Epithelial cell of prostate (primary cell): Measurements from ENCODE around the gene KRTAP5-8.
"Not testable (repeated sequence)": the region's sequence is repeated elsewhere in the genome, so short reads cannot be mapped to it uniquely, and the experiment has no call there.

Experiments
- DNase-seq: peaks from one replicate; pipeline ENCODE4 v3.0.0-alpha.2; 2011; ENCODE audit warnings: low read depth, low spot score
- H3K27ac ChIP-seq: fragments of 450-650 bp; 2 replicates; pipeline ENCODE4 v1.5.1; 2017; ENCODE audit warnings: mild to moderate bottlenecking

KRTAP5-8 gene

DNA sequence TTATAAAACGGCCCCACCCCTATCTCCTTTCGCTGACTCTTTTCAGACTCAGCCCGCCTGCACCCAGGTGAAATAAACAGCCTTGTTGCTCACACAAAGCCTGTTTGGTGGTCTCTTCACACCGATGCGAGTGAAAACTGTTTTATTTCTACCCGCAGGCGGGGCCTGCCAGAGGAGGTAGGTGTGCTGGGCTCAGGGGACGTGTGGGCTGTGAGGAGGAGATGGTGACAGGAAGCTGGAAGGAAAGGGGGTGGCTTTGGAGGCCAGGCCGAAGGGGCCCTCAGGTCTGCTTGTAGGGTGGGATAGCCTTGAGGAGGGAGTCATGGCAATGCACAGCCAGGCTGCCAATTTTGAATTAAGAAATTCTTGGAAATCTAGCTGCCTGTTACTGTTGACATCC lies 32.0 kb upstream of the KRTAP5-8 start:
- H3K27ac ChIP-seq: no peak overlapping the region
- no peak for DNase-seq

- DNase-seq: no peak
- H3K27ac ChIP-seq: no peak overlapping the region
Measured at GRCh38 chr11:71507102-71507501, 30.7 kb upstream of the KRTAP5-8 start.

DNA sequence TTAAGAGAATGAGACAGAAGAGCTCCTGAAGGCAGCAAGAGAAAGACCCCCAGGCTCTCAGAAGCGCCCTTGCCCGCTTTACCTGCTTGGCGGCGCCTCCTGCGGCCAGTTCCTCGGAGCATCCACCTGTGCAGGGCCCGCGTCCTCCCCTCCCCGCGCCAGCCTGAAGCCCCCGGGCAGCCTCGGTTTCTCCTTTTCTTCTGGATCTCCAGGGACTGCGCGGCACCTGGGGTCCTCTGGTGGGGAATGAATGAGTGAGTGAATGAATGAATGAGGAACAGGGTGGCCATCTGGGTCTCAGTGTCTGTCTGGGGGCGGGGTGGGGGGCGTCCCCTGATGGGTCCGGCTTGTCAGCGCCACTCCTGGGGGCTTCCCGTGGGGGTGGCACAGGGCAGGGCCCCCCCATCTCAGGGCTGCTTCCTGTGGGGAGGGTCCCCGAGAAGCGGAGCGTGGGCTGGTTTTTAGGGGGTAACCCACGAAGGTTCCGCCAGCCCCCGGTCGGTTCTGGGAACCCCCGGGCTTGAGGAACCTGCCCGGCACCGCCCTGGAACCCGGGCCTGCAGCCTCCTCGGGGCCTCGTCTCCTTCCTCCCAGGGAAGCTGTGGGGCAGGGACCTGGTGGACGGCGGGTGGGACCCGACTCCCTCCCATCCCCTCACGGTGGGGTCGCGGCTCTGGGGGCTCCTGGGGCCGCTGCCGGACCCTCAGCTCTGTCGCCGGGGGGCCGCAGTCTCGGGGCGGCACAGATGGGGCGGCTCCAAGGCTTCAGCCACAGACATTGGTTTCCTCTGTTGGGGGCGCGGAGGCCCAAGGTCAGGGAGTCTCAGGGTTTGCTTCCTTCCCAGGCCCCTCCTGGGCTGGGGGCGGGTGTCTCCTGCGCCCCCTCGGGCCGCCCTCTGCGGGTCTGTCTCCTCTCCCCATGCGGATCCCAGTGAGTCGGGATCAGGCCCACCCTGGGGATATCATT lies 19.0 kb upstream of the KRTAP5-8 start:
- DNase-seq: no peak
- no peak overlapping the region for H3K27ac ChIP-seq

GRCh38 chr11:71519546-71519945 lies 18.3 kb upstream of the KRTAP5-8 start:
- no peak for DNase-seq
- H3K27ac ChIP-seq: no peak overlapping the region

- DNase-seq: no peak
Measured at GRCh38 chr11:71525188-71525937, 12.5 kb upstream of the KRTAP5-8 start.

DNA sequence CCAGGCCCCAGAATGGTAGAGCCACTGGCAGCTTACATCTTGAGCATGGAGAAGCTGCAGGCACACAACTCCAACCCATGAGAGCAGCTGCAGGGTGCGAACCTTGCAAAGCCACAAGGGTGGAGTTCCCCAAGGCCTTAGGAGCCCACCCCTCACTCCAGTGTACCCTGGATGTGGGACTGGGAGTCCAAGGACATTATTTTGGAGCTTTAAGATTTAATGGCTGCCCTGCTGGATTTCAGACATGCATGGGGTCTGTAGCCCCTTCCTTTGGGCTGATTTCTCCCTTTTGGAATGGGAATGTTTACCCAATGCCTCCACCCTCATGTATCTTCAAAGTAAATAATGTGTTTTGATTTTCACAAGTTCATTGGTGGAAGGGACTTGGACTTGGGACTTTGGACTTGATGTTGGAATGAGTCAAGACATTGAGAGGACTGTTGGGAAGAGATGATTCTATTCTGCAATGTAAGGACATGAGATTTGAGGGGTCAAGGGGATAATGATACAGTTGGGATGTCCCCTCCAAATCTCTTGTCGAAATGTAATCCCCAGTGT lies 11.8 kb upstream of the KRTAP5-8 start:
- no peak overlapping the region for H3K27ac ChIP-seq
- no peak for DNase-seq

More at GRCh38 chr11:71525188-71525937, 12.5 kb upstream of the KRTAP5-8 start:
- H3K27ac ChIP-seq: no peak overlapping the region

- H3K27ac ChIP-seq, DNase-seq: not testable (repeated sequence)
Measured at GRCh38 chr11:71526796-71527575, 10.8 kb upstream of the KRTAP5-8 start, which contains the start of gene KRTAP5-7. Gene KRTAP5-7 (plus strand): TSS chr11:71527267. CDS start chr11:71527301, 34 bp downstream.

- H3K27ac ChIP-seq: no peak overlapping the region
- DNase-seq: no peak
Measured at GRCh38 chr11:71527576-71528210, 10.1 kb upstream of the KRTAP5-8 start.

GRCh38 chr11:71530602-71531001 lies 7.2 kb upstream of the KRTAP5-8 start:
- no peak for DNase-seq

GRCh38 chr11:71532036-71532610 lies 5.7 kb upstream of the KRTAP5-8 start:
- DNase-seq: no peak
- no peak overlapping the region for H3K27ac ChIP-seq

More at GRCh38 chr11:71530602-71531001, 7.2 kb upstream of the KRTAP5-8 start:
- no peak overlapping the region for H3K27ac ChIP-seq

- not testable (repeated sequence) for H3K27ac ChIP-seq, DNase-seq
Measured at GRCh38 chr11:71534711-71535608, 2.9 kb upstream of the KRTAP5-8 start.

DNA sequence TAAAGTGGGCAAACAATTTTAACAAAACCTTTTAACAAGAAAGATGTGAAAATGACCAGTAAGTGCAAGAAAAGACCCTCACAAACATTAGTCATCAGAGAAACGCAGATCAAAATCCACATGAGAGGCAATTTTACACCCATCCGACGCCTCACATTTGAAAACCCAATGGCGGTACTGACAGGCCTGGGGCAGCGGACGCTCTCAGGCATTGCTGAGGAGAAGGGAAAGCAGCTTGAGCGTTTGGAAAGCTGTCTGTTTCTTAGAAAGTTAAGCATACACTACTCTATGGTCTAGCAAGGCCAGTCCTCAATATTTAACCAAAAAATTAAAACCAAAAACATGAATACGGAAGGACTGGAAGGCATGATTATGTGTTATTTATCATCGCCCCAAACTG lies 2.0 kb upstream of the KRTAP5-8 start:
- no peak overlapping the region for H3K27ac ChIP-seq
- no peak for DNase-seq

- H3K27ac ChIP-seq: no peak overlapping the region
- DNase-seq: no peak
Measured at GRCh38 chr11:71537537-71537936, 288 bp upstream of the KRTAP5-8 start.

GRCh38 chr11:71538666-71538990 lies 803 bp downstream of the KRTAP5-8 start:
- H3K27ac ChIP-seq: no peak overlapping the region
- no peak for DNase-seq

GRCh38 chr11:71539017-71539416 lies 1.2 kb downstream of the KRTAP5-8 start:
- no peak overlapping the region for H3K27ac ChIP-seq
- DNase-seq: no peak

DNA sequence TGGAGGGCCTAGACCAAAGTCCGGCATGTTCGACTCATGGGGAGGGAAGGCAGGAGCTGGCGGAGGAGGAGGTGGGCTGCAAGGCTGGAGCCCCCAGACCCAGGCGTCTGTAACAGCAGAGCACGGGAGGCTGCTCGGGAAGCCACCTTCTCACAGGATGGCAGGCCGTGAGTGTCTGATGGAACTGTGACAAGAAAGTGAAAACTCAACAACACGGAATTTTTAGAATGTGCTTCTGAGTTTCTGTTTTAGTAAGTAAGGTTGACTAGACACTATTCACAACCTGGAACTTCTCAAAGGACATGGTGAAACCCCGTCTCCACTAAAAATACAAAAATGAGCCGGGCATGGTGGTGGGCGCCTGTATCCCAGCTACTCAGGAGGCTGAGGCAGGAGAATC lies 2.1 kb downstream of the KRTAP5-8 start:
- H3K27ac ChIP-seq, DNase-seq: not testable (repeated sequence)

GRCh38 chr11:71540521-71541304 lies 2.9 kb downstream of the KRTAP5-8 start:
- DNase-seq, H3K27ac ChIP-seq: not testable (repeated sequence)
